Measurements from ENCODE around the gene PPP6C.
"Not testable (repeated sequence)": the region's sequence is repeated elsewhere in the genome, so short reads cannot be mapped to it uniquely, and the experiment has no call there.

The PPP6C gene

GRCh38 chr9:125141251-125141650, 48.4 kb downstream of the PPP6C start:
- DNase-seq = no peak

GRCh38 chr9:125140576-125140975, 49.0 kb downstream of the PPP6C start:
- no peak for DNase-seq

- no peak for DNase-seq
These were observed 52.4 kb downstream of the PPP6C start for GRCh38 chr9:125137200-125137599.

GRCh38 chr9:125134976-125135375, 54.6 kb downstream of the PPP6C start:
- DNase-seq = no peak

- no peak for DNase-seq
These were observed 55.9 kb downstream of the PPP6C start for GRCh38 chr9:125133403-125134329.

GRCh38 chr9:125131778-125132177, 57.8 kb downstream of the PPP6C start:
- no peak for DNase-seq

GRCh38 chr9:125126019-125126746, 63.4 kb downstream of the PPP6C start:
- peak; percentile 79 for DNase-seq

- no peak for DNase-seq
These were observed 64.1 kb downstream of the PPP6C start for GRCh38 chr9:125125523-125125922.

- no peak for DNase-seq
These were observed 68.5 kb downstream of the PPP6C start for GRCh38 chr9:125121146-125121545.

GRCh38 chr9:125119643-125120286, 69.8 kb downstream of the PPP6C start:
- no peak for DNase-seq

GRCh38 chr9:125118696-125119095, 70.9 kb downstream of the PPP6C start:
- not testable (repeated sequence) for DNase-seq

- not testable (repeated sequence) for DNase-seq
These were observed 75.1 kb downstream of the PPP6C start for GRCh38 chr9:125114503-125114902.

- DNase-seq = no peak
These were observed 79.1 kb downstream of the PPP6C start for GRCh38 chr9:125110464-125110863.

- not testable (repeated sequence) for DNase-seq
These were observed 81.1 kb downstream of the PPP6C start for GRCh38 chr9:125108541-125108940.

- DNase-seq = no peak
These were observed 83.2 kb downstream of the PPP6C start for GRCh38 chr9:125106285-125106893.

- no peak for DNase-seq
These were observed 85.7 kb downstream of the PPP6C start for GRCh38 chr9:125103770-125104460.

- no peak for DNase-seq
These were observed 86.6 kb downstream of the PPP6C start for GRCh38 chr9:125103021-125103420.

GRCh38 chr9:125100822-125101221, 88.8 kb downstream of the PPP6C start:
- DNase-seq = no peak

- no peak for DNase-seq
These were observed 89.8 kb downstream of the PPP6C start for GRCh38 chr9:125099816-125100215.

Measured in stimulated activated CD8-positive, alpha-beta memory T cell treated with anti-CD3 and anti-CD28 coated beads, Interleukin-4, amount 100 ng/mL, for 48 hours (primary cell).